Stomach smooth muscle (tissue), 2 donors: ENCODE data around the gene CCDC106.

ENCODE experiments used
- H3K27ac ChIP-seq: one replicate; pipeline ENCODE4 v1.7.0; 2013; ENCODE audit warnings: mild to moderate bottlenecking, low read length, inconsistent platforms
- H3K27me3 ChIP-seq, 2 donors: one replicate each; pipeline ENCODE4 v1.7.0; 2013; ENCODE audit warnings: low read length in 2 of 2; ENCODE audit not compliant: insufficient read depth in 2 of 2, control insufficient read depth in 1 of 2
- H3K36me3 ChIP-seq, 2 donors: one replicate each; pipeline ENCODE4 v1.7.0; 2013; ENCODE audit warnings: low read length in 2 of 2; ENCODE audit not compliant: control insufficient read depth in 2 of 2, insufficient read depth in 2 of 2
- H3K4me1 ChIP-seq: one replicate; pipeline ENCODE4 v1.7.0; 2013; ENCODE audit warnings: low read length; ENCODE audit not compliant: control insufficient read depth, insufficient read depth
- H3K4me3 ChIP-seq, 2 donors: one replicate each; pipeline ENCODE4 v1.7.0; 2013; ENCODE audit warnings: low read length in 2 of 2
- H3K9ac ChIP-seq, 2 donors: one replicate each; pipeline ENCODE4 v1.7.0; 2013; ENCODE audit warnings: low read length in 2 of 2, mild to moderate bottlenecking in 1 of 2
- H3K9me3 ChIP-seq, 2 donors: one replicate each; pipeline ENCODE4 v1.7.0; 2013; ENCODE audit warnings: low read length in 2 of 2; ENCODE audit not compliant: control insufficient read depth in 2 of 2
- donor health status: healthy.
- donor health status: Pancreatic carcinoma.

CCDC106 gene

GRCh38 chr19:55644191-55644833, 3.7 kb upstream of the CCDC106 start:
- H3K4me3 ChIP-seq: peak overlapping the region; percentile 67 to 81
- peak overlapping the region; percentile 69 to 80 for H3K9ac ChIP-seq
- no peaks in the 10 kb centered on the region for H3K27me3 ChIP-seq
- peak overlapping the region; percentile 49 for H3K27ac ChIP-seq
- peaks cover 63% of the 10 kb centered on the region for H3K4me1 ChIP-seq
- no peaks in the 10 kb centered on the region for H3K9me3 ChIP-seq
- H3K36me3 ChIP-seq: peaks cover 6 to 8% of the 10 kb centered on the region in 2 donors

DNA sequence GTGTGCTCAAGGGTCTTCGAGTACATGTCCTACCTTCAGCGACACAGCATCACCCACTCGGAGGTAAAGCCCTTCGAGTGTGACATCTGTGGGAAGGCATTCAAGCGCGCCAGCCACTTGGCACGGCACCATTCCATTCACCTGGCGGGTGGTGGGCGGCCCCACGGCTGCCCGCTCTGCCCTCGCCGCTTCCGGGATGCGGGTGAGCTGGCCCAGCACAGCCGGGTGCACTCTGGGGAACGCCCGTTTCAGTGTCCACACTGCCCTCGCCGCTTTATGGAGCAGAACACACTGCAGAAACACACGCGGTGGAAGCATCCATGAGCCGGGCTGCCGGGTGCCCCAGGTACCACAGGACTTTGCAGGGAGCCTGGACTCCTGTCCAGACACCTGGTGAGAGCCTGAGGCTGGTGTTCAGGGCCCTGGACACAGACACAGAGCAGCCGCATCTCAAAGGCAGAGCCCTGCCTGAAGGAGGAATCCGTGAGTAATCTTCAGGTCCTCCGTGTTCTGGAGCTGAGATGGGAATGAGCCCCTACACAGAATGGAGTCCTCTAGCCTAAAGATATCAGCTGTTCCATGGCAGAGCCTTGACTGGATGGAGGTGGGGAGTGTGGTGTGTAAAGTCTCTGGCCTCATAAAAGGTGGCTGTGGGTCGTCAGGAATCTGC, 3.0 kb upstream of the CCDC106 start:
- no peak overlapping the region for H3K4me3 ChIP-seq
- H3K36me3 ChIP-seq: peaks cover 6 to 8% of the 10 kb centered on the region in 2 donors
- H3K4me1 ChIP-seq: peaks cover 63% of the 10 kb centered on the region
- H3K27me3 ChIP-seq: no peaks in the 10 kb centered on the region
- no peaks in the 10 kb centered on the region for H3K9me3 ChIP-seq
- H3K9ac ChIP-seq: no peak overlapping the region
- no peak overlapping the region for H3K27ac ChIP-seq

- Histone ChIP-seq H3K9me3 (no peaks in the 10 kb centered on the region), H3K4me1 (peaks cover 58% of the 10 kb centered on the region), H3K36me3 (peaks cover 6 to 8% of the 10 kb centered on the region in 2 donors), H3K9ac (no peak overlapping the region), H3K27ac (no peak overlapping the region), H3K4me3 (no peak overlapping the region), H3K27me3 (no peaks in the 10 kb centered on the region)
Measured at GRCh38 chr19:55645512-55645881, 2.5 kb upstream of the CCDC106 start.

DNA sequence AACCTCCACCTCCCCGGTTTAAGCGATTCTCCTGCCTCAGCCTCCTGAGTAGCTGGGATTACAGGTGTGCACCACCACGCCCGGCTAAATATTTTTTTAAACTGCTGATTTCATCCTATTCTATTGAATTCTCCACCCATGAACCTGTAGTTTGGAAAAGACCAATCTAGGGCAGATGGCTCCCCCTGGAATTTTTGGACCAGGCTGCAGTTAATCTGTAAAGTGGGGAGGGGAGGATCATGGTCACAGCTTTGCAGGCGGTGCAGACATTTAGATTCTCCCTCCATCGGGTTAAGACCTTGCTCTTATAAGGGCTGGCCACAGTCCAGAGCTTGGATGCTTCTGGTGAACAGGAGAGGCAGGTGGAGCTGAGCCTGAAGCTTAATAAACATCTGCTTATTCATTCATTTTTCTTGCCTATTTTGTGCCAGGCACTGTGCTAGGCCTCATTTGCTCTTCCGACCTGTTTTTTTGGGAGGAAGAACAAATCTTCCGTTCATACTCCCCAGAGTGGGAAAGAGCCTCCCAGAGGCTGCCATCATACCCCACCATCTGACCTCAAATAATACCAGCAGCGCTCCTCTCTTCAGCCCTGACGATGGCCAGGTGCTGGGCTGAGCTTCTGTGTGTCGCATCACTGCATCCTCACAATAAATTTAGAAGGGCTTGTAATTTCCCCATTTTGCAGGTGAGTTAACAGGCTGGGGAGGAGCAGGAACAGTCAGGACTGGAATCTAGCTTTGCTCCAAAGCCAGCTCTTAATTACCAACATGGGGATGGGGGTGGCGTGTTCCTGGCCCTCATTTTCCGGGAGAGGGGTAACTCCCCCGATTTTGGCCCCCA, 902 bp upstream of the CCDC106 start:
- H3K4me1 ChIP-seq: peaks cover 52% of the 10 kb centered on the region
- peak overlapping the region; percentile 83 to 84 for H3K4me3 ChIP-seq
- peak overlapping the region; percentile 82 for H3K27ac ChIP-seq

DNA sequence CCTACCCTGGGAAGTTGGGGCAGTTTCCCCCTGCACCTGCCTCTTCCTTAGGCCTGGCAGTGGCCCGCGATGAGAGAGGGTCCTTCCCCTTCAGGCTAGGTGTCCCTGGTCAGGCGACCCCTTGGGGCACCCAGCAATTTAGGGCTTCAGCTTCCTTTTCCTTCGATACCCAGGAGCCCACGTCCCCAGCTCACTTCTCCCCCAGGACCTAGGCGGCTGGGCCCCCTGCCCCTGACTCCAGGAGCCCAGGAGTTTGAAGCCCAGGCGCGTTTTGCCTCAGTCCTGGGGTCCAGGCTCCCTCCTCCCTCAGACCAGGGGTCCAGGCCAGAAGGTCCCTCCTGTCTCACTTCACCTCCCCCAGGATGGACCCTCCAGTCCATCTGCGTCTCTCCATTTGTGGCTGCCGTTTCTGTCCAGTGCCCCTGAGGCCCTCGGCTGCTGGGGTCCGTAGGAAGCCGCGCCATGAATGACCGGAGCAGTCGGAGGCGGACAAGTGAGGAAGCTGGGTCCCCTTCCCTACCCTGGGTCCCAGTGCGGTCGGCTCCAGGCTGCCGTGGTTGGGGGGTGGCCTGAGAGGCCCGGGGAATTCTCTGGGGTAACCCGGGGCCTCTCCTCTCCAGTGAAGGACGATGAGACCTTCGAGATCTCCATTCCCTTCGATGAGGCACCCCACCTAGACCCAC, 714 bp downstream of the CCDC106 start:
- Histone ChIP-seq H3K27ac (peak overlapping the region; percentile 82), H3K4me1 (peaks cover 41% of the 10 kb centered on the region), H3K36me3 (peaks cover 6 to 10% of the 10 kb centered on the region in 2 donors), H3K27me3 (no peaks in the 10 kb centered on the region), H3K4me3 (peak overlapping the region; percentile 83 to 84), H3K9ac (peak overlapping the region; percentile 76 to 81), H3K9me3 (no peaks in the 10 kb centered on the region)

More for the DNA sequence above, 902 bp upstream of the CCDC106 start:
- no peaks in the 10 kb centered on the region for H3K27me3 ChIP-seq
- peaks cover 6 to 8% of the 10 kb centered on the region in 2 donors for H3K36me3 ChIP-seq
- peak overlapping the region; percentile 76 to 81 for H3K9ac ChIP-seq
- H3K9me3 ChIP-seq: no peaks in the 10 kb centered on the region

DNA sequence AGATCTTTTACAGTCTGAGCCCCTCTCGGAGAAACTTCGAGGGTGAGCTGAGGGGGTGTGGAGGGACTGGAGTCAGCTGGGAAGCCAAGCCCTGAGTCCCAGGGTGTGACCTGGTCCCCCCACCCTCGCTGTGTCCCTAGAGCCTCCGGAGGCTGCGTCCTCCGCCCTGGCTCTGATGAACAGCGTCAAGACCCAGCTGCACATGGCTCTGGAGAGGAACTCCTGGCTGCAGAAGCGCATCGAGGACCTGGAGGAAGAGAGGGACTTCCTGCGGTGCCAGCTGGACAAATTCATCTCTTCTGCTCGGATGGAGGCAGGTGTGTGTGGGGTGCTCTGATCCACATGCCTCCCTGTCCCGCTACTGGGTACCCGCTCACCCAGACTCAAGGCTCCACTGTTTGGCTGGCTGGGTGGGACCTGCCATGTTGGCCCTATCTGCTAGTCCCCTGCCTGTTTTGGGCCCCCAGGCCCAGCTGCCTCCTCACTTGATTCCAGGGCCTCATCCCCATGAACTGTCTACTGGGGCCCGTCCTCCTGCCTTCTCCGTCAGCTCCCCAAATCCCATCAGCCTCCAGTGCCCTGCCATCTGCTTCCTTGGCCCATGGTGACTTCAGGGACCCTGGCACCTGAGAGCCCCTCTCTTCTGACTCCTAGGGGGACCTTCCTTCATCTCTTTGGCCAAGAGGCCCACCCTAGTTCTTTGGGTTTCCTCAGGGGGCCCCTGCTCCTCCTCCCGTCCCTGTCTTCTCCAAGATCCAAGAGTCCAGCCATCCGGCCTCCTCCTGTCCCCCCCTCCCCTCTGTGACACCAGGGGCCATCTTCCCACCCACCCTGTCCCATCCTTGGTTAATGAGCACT, 1.5 kb downstream of the CCDC106 start:
- peak overlapping the region in 1 of 2 donors; percentile 81 for H3K9ac ChIP-seq
- H3K9me3 ChIP-seq: no peaks in the 10 kb centered on the region
- H3K36me3 ChIP-seq: peaks cover 6 to 10% of the 10 kb centered on the region in 2 donors
- H3K4me3 ChIP-seq: peak overlapping the region; percentile 83 to 84
- H3K4me1 ChIP-seq: peaks cover 35% of the 10 kb centered on the region
- peak overlapping the region; percentile 82 for H3K27ac ChIP-seq
- H3K27me3 ChIP-seq: no peaks in the 10 kb centered on the region

DNA sequence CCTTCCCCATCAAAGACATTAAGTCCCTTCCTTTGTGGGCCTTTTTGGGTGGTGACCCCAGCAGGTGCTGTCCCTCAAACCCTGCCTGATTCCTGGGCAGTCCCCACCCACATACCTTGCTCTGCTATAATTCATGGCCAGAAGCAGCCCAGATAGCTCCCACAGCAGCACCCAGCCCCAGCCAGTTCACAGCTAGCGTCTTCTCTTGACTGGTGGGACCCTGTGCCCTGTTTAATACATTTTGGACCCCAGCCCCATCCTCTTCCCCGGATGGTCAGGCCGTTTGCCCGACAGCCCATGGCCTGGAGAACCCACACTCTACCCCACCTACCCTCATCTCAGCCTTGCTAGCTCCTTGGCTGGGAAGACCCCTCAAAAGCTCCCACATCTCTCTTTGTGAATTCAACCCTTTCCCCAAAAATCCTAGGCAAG, 2.1 kb downstream of the CCDC106 start:
- Histone ChIP-seq H3K9me3 (no peaks in the 10 kb centered on the region), H3K4me3 (no peak overlapping the region), H3K36me3 (peaks cover 4 to 6% of the 10 kb centered on the region in 2 donors), H3K4me1 (peaks cover 28% of the 10 kb centered on the region), H3K27me3 (no peaks in the 10 kb centered on the region), H3K27ac (no peak overlapping the region), H3K9ac (no peak overlapping the region)

DNA sequence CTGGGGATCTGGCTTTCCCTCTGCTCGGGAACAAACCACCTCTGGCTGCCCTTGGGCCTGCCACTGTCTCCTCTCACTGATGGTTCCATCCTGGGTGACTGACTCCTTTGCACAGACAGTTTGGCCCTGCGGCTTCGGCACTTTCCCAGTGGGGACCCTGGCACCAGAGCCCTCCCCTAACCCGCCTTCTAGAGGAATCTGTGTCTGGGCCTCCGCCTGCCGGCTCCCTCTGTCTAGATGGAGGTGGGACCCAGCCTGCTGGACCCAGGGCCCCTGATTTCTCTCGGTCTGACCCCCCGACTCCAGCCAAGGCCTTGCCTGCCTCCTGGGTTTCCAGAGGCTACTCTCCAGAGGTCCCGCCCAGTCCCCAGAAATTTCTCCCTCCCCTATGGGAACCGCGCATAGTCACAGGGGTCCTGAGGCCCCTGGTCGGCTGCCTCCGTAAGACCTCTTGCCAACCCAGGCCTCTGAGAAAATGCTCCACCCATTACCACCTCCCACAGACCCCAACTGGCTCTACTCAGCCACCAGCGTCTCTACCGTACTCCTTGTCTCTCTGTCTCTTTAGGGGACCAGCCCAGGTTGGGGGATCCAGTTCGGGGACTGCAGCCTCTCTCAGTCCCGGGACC, 2.7 kb downstream of the CCDC106 start:
- Histone ChIP-seq H3K27me3 (no peaks in the 10 kb centered on the region), H3K4me1 (peaks cover 31% of the 10 kb centered on the region), H3K9ac (no peak overlapping the region), H3K9me3 (no peaks in the 10 kb centered on the region), H3K27ac (no peak overlapping the region), H3K36me3 (peaks cover 0 to 2% of the 10 kb centered on the region in 2 donors), H3K4me3 (no peak overlapping the region)

DNA sequence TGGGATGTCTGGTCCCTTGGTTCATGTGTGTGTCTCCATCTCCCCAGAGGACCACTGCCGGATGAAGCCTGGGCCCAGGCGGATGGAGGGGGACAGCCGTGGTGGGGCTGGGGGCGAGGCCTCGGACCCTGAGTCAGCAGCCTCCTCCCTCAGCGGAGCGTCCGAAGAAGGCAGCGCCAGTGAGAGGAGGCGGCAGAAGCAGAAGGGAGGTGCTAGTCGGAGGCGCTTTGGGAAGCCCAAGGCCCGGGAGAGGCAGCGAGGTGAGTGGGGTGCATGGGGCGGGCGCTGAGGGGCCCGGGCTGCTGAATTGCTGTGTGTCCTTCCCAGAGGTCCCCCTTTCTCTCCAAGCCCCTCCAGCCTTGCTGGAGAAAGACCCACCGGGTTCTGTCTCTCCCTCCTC, 3.2 kb downstream of the CCDC106 start:
- Histone ChIP-seq H3K4me1 (peaks cover 36% of the 10 kb centered on the region), H3K9ac (no peak overlapping the region), H3K27me3 (no peaks in the 10 kb centered on the region), H3K4me3 (no peak overlapping the region), H3K27ac (no peak overlapping the region), H3K9me3 (no peaks in the 10 kb centered on the region), H3K36me3 (peaks cover 0 to 2% of the 10 kb centered on the region in 2 donors)
